RWPE2 (cell line): ENCODE measurements around the gene UNCX.

Experiments
- ATAC-seq: fragments of 200-7000 bp; cut with Tn5 transposase; 3 replicates; pipeline ENCODE4 v1.9.1; 2021; ENCODE audit warnings: low read depth
- DNase-seq: peaks from one replicate; pipeline ENCODE4 v3.0.0-alpha.2; 2020; ENCODE audit warnings: low spot score
- H3K27ac ChIP-seq: fragments of 450-650 bp; 2 replicates; pipeline ENCODE4 v1.5.1; 2017; ENCODE audit warnings: mild to moderate bottlenecking; ENCODE audit not compliant: poor library complexity, severe bottlenecking
- H3K27me3 ChIP-seq: fragments of 250-450 bp; sonication (Bioruptor Pico); 2 replicates; pipeline ENCODE4 v1.5.1; 2021; ENCODE audit warnings: mild to moderate bottlenecking, moderate library complexity; ENCODE audit not compliant: insufficient read depth, poor library complexity, severe bottlenecking
- H3K36me3 ChIP-seq: fragments of 250-450 bp; sonication (Bioruptor Pico); 2 replicates; pipeline ENCODE4 v1.5.1; 2020; ENCODE audit warnings: low read depth, mild to moderate bottlenecking, moderate library complexity
- H3K4me1 ChIP-seq: fragments of 250-450 bp; sonication (Bioruptor Pico); 2 replicates; pipeline ENCODE4 v1.5.1; 2021; ENCODE audit warnings: mild to moderate bottlenecking, moderate library complexity; ENCODE audit not compliant: insufficient read depth, poor library complexity, severe bottlenecking
- H3K4me3 ChIP-seq: fragments of 250-450 bp; sonication (Bioruptor Pico); 2 replicates; pipeline ENCODE4 v1.5.1; 2021; ENCODE audit warnings: mild to moderate bottlenecking, moderate library complexity; ENCODE audit not compliant: severe bottlenecking
- H3K9me3 ChIP-seq: fragments of 250-450 bp; sonication (Bioruptor Pico); 2 replicates; pipeline ENCODE4 v1.5.1; 2021; ENCODE audit warnings: mild to moderate bottlenecking, moderate library complexity; ENCODE audit not compliant: severe bottlenecking
- TF ChIP-seq, protein P1 (sequence below): fragments of 450-650 bp; IDR thresholded peaks from one replicate; pipeline ENCODE4 v1.5.1; 2017; ENCODE audit warnings: mild to moderate bottlenecking, moderate library complexity; ENCODE audit not compliant: poor library complexity, severe bottlenecking

The UNCX gene

DNA sequence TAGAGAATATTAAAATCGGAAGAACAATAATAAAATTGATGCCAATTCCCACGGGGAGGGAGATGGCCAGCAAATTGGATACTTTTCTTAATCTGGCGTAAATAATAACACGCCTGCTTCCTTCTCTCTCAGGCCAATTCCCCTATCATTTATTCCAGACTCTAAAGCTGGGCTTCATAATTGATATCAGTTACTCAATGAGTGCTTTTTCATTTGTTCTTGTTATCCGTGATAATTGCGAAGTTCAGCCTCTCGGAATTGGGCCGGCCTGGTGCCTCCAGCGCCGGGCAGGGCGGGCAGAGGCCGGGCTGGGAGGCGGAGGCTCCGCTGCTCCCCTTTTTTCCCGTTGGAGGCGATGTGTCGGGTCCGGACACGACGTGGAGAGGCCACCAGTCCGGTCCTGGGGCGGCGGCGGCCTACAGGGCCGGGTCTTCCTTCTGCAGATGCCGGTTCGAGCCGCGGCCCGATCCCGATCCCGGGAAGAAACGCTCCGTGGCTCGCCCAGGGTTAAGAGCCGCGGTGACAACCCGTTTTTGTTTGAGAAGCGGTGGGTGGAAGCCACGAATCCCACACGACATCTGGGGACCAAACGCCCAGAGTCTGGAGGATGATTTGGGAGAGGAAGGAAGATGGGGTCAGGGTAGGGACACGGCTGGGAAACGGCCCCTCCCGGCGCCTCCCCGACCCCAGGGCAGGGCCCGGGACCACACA lies 13.6 kb downstream of the UNCX start:
- Histone ChIP-seq H3K4me1 (no peaks in the 10 kb centered on the region), H3K4me3 (no peak overlapping the region), H3K36me3 (no peaks in the 10 kb centered on the region), H3K27ac (no peak overlapping the region), H3K27me3 (peaks cover 96% of the 10 kb centered on the region), H3K9me3 (no peaks in the 10 kb centered on the region)
- DNase-seq (no peak), ATAC-seq (no peak)
- TF ChIP-seq, protein P1, sequence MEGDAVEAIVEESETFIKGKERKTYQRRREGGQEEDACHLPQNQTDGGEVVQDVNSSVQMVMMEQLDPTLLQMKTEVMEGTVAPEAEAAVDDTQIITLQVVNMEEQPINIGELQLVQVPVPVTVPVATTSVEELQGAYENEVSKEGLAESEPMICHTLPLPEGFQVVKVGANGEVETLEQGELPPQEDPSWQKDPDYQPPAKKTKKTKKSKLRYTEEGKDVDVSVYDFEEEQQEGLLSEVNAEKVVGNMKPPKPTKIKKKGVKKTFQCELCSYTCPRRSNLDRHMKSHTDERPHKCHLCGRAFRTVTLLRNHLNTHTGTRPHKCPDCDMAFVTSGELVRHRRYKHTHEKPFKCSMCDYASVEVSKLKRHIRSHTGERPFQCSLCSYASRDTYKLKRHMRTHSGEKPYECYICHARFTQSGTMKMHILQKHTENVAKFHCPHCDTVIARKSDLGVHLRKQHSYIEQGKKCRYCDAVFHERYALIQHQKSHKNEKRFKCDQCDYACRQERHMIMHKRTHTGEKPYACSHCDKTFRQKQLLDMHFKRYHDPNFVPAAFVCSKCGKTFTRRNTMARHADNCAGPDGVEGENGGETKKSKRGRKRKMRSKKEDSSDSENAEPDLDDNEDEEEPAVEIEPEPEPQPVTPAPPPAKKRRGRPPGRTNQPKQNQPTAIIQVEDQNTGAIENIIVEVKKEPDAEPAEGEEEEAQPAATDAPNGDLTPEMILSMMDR = no peak

DNA sequence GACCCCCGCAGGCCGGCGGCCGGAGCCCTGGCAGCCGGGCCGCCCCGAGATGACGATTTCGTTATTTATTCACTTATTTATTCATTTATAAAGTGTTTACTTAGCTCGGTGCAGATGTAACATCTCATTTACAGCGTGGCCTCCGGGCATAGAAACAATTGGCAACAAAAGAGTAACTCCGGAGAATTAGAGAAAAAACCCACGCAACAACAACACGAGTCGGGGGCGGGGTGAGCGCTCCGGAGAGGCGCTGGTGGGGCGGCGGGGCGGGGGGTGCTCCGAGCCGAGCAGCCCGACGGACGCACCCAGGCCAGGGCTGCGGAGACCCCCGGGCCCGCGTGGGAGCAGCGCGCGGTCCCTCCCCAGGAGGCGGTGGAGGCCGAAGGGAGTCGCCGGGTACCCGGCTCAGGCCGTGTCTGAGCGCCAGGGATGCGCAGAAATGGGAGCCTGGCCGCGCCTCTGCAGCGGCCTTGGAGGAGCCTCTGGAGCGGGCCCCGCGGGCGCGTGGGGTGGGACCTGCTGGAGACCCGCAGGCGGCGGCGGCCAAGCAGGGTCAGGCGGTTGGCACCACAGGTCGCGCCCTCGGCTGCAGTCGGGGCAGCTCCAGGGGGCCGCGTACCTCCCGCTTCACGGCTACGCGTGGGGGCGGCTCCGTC lies 14.3 kb downstream of the UNCX start:
- Histone ChIP-seq H3K4me1 (no peaks in the 10 kb centered on the region), H3K36me3 (no peaks in the 10 kb centered on the region), H3K9me3 (no peaks in the 10 kb centered on the region), H3K27me3 (peaks cover 96% of the 10 kb centered on the region), H3K27ac (no peak overlapping the region), H3K4me3 (no peak overlapping the region)
- no peak for DNase-seq
- TF ChIP-seq, protein P1 = no peak
- no peak for ATAC-seq

DNA sequence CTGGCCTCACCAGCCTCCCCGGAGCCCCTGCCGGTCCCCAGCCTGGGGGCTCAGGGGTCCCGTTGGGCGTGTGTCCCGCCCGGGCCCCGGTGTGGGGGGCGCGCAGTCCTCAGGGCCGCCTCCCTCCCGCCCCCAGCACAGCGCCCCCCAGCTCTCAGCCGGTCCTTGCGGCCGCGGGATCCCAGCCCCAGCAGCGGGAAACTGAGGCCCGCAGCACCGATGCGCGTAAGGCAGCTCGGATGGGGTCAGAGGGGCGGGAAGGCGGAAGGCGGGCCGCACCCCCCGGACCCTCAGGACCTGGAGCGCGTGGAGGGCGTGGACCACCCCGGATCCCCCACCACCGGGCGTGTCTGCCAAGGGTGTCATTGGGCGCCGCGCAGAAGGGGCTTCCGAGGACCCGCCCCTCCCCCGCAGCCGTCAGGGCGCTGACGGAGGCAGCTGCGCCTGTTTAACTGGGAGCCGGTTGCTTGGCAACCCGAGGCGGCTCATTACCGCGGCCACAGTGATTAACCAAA lies 14.9 kb downstream of the UNCX start:
- TF ChIP-seq, protein P1 = no peak
- H3K27me3 ChIP-seq = peaks cover 96% of the 10 kb centered on the region
- no peak for DNase-seq
- H3K9me3 ChIP-seq = no peaks in the 10 kb centered on the region
- no peak overlapping the region for H3K4me3 ChIP-seq
- no peak overlapping the region for H3K27ac ChIP-seq
- no peaks in the 10 kb centered on the region for H3K4me1 ChIP-seq
- no peak for ATAC-seq
- H3K36me3 ChIP-seq = no peaks in the 10 kb centered on the region

DNA sequence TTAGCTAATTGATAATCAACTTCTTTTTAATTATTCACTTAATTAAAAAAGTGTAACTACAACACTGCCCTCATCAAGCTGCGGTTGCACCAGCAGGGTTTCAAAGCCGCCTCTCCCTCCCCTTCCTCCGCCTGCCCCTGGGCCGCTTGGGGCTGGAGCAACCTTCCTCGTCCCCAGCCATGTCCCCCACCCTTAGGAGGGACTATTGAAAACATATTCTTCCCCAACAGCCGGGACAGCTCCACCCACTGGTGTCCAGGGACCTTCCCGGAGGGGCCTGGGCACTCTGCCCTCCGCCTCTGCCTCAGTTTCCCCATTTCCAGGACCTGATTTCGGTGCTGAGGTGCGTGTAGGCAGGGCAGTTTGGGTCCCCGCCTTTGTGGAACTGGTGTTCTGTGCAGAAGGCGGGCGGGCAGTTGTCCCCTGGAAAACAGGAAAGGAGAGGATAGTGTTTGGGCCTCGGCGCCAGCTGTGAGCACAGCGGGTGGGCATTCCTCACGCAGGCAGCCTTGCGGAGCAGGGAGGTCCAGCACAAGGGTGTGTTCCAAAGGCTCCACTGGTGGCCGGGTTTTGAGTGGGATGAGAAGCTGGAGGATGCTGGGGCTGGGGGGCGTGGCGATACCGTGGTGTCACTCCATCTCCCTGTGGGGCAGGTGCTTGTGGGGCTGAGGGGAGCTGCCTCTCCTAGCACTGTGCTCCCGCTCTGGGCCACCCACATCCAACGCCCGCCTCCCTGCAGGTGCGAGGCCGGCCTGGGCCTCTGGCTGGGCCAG lies 15.7 kb downstream of the UNCX start:
- no peak overlapping the region for H3K27ac ChIP-seq

More for the DNA sequence above, 15.7 kb downstream of the UNCX start:
- Histone ChIP-seq H3K36me3 (no peaks in the 10 kb centered on the region), H3K4me3 (no peak overlapping the region), H3K4me1 (no peaks in the 10 kb centered on the region), H3K9me3 (no peaks in the 10 kb centered on the region), H3K27me3 (peaks cover 96% of the 10 kb centered on the region)
- TF ChIP-seq, protein P1 = no peak
- DNase-seq (no peak), ATAC-seq (0 out of 3 replicates have a peak, but pooled peaks have one; percentile 20)
